Testis (tissue), 3 donors: Measurements from ENCODE around the gene CADM1. TPM values are rescaled to one million over a fixed set of nuclear protein-coding genes. Genes with fewer than 3 reads are reported as not detected.

Source experiments
- DNase-seq: peaks from one replicate; pipeline ENCODE4 v3.0.0-alpha.2; 2019
- H3K27ac ChIP-seq, 2 donors: fragments of 200-600 bp; sonication (generic); one replicate each; pipeline ENCODE4 v1.5.1; 2019
- H3K27me3 ChIP-seq: fragments of 200-600 bp; sonication (generic); one replicate; pipeline ENCODE4 v1.5.1; 2019
- H3K36me3 ChIP-seq: fragments of 200-600 bp; sonication (generic); one replicate; pipeline ENCODE4 v1.5.1; 2017; ENCODE audit warnings: low read depth; ENCODE audit errors: missing control alignments
- H3K4me1 ChIP-seq: fragments of 200-600 bp; sonication (generic); one replicate; pipeline ENCODE4 v1.5.1; 2019
- H3K4me3 ChIP-seq, 2 donors: fragments of 200-600 bp; sonication (generic); one replicate each; pipeline ENCODE4 v1.5.1; 2017 to 2019
- H3K9me3 ChIP-seq: fragments of 200-600 bp; sonication (generic); one replicate; pipeline ENCODE4 v1.5.1; 2017
- POLR2A ChIP-seq: fragments of 450-650 bp; IDR thresholded peaks from one replicate; pipeline ENCODE4 v1.6.1; 2017; ENCODE audit warnings: antibody characterized with exemption, mild to moderate bottlenecking, moderate library complexity
- WGBS, 2 donors: methylation state at CpG; one replicate each; pipeline ENCODE4 v1.1.5; 2018; 5-methylcytosine and 5-hydroxymethylcytosine counted together
- intact Hi-C: fragments of 100-400 bp; cut with DNase I; formaldehyde crosslinking; loops from one replicate; pipeline ENCODE4 v1.15.1; 2023; ENCODE audit warnings: low total_unique reads
- polyA plus RNA-seq: library from polyadenylated mRNA; stranded (reverse); fragments of 350-450 nt; fragmentation: Illumina TruSeq; extraction: RNeasy Lipid Tissue Mini Kit (QIAGEN cat#74804); gene quantifications from one replicate; pipeline ENCODE4 v1.2.3, GENCODE V29; 2014; ENCODE audit warnings: low read depth, low replicate concordance; ENCODE audit not compliant: insufficient read depth
- total RNA-seq, 2 donors: library from RNA; depleted of rRNA; stranded (reverse); fragments of >200 nt; gene quantifications; one replicate each; pipeline ENCODE4 v1.2.3, GENCODE V29; 2016
- TF ChIP-seq, protein P1 (sequence below), 3 experiments: fragments of 450-650 bp in 2 of 3; fragments of 200-600 bp in 1 of 3; sonication (generic) in 1 of 3; IDR thresholded peaks; one replicate each; pipeline ENCODE4 v1.5.1; 2016 to 2019; ENCODE audit warnings: antibody characterized with exemption in 3 of 3, mild to moderate bottlenecking in 2 of 3, moderate library complexity in 1 of 3

Gene CADM1
- total and polyA plus RNA-seq, 3 donors from 2014 or later: 135 to 230 (median 216) TPM

DNA sequence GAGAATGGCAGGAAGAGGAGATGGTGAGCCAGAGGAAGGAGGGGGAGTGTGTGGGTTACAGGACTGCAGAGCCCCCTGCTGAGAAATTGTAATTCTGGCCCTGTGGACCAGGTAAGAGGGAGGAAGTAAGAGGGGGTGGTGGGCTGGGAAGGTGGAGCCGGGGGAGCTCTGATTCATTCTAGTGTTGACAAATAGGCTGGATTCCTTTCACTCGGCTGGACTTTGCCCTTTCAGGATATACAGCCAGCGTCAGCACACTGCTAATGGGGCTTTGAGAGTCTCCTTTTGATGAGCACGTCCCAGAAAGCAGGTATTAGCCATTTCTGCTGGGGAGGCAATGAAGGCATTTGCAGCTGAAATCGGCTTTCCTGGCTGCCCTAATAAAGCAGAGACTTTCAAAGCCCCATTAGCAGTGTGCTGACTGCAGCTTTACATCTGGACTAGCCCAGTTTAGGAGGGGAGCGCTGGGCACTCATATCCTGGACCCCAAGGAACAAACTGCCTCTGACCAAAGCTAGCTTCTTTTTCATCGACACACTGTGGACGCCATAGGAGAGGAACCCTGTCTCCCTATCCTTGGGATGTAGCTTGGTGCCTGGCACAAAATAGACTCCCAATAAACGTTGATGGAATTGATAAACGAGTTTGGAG lies 44.8 kb upstream of the CADM1 start:
- no peak for TF ChIP-seq POLR2A
- TF ChIP-seq, protein P1, sequence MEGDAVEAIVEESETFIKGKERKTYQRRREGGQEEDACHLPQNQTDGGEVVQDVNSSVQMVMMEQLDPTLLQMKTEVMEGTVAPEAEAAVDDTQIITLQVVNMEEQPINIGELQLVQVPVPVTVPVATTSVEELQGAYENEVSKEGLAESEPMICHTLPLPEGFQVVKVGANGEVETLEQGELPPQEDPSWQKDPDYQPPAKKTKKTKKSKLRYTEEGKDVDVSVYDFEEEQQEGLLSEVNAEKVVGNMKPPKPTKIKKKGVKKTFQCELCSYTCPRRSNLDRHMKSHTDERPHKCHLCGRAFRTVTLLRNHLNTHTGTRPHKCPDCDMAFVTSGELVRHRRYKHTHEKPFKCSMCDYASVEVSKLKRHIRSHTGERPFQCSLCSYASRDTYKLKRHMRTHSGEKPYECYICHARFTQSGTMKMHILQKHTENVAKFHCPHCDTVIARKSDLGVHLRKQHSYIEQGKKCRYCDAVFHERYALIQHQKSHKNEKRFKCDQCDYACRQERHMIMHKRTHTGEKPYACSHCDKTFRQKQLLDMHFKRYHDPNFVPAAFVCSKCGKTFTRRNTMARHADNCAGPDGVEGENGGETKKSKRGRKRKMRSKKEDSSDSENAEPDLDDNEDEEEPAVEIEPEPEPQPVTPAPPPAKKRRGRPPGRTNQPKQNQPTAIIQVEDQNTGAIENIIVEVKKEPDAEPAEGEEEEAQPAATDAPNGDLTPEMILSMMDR (IDR thresholded peaks at IDR 0.05): no peak
- no peaks in the 10 kb centered on the region for H3K9me3 ChIP-seq
- intact Hi-C loops: no loop called here
- H3K36me3 ChIP-seq: no peaks in the 10 kb centered on the region
- H3K4me1 ChIP-seq: no peaks in the 10 kb centered on the region
- H3K27ac ChIP-seq: no peak overlapping the region
- no peak overlapping the region for H3K4me3 ChIP-seq
- WGBS, 2 donors: 60% methylated on average over 10 of the region's 10 CpGs
- H3K27me3 ChIP-seq: no peaks in the 10 kb centered on the region
- no peak for DNase-seq

DNA sequence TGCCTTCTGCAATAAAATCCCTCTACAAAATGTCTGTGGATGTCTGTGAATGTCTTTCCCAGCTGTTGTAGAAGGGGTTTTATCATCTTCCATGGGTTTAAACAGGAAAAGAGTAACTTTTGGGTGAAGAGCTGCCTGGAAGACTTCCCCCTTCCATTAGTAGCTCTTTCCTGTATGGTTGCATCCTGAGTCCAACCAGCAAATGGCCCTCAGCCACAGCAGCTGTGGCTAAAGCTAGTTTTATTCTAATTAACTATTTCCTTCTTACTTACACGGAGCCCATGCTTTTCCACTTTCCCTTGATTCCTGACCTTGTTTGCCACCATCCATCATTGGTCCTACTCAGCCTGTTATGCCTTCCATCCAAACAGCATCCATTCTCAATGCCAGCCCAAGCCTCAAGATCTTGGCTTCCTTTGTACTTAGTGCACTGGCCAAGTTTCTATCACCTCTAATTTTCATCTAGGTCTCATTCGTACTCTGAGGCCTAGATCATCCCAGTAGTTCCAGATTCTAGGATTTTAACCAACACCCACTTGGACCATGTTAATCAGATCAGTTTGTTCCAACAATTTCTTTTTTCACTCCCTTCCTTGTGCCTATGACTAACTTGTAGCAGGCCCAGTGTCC lies 41.5 kb upstream of the CADM1 start:
- 73 to 79% methylated on average over 2 of the region's 2 CpGs for WGBS, 2 donors
- Histone ChIP-seq H3K36me3 (no peaks in the 10 kb centered on the region), H3K27me3 (no peaks in the 10 kb centered on the region), H3K4me1 (no peaks in the 10 kb centered on the region), H3K9me3 (no peaks in the 10 kb centered on the region), H3K27ac (no peak overlapping the region), H3K4me3 (no peak overlapping the region)
- intact Hi-C loops: no loop called here
- no peak for TF ChIP-seq POLR2A
- TF ChIP-seq, protein P1 (IDR thresholded peaks at IDR 0.05): no peak
- DNase-seq: no peak

DNA sequence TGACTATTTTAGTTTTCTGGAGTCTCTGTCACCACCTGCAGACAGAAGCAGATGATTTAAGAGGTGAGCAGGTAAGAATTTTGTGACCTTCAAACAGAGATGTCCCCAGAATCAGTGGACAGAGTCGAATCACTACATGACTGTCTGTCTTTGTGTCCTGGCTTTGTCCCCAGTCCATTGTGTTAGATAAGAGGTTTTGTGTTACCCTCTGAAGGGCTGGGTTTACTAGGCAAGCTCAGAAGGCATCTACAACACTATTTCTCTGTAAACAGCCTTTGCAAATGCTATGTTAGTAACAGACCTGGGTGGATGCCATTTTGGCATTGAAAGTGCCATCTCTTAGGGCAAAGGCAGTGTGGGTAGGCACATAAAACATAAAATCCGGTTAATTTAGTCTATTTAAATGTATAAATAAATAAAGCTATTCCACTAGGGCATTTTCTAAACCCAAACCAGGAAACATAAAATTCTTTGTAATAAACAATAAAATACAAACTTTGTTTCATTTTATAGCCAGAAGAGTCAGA lies 40.3 kb upstream of the CADM1 start:
- intact Hi-C loops: no loop called here
- no peaks in the 10 kb centered on the region for H3K4me1 ChIP-seq
- WGBS, 2 donors: 68 to 78% methylated on average over 2 of the region's 2 CpGs
- TF ChIP-seq, protein P1 (IDR thresholded peaks at IDR 0.05): no peak
- no peak for TF ChIP-seq POLR2A
- no peaks in the 10 kb centered on the region for H3K9me3 ChIP-seq
- no peak overlapping the region for H3K27ac ChIP-seq
- no peaks in the 10 kb centered on the region for H3K27me3 ChIP-seq
- no peaks in the 10 kb centered on the region for H3K36me3 ChIP-seq
- no peak for DNase-seq
- no peak overlapping the region for H3K4me3 ChIP-seq

DNA sequence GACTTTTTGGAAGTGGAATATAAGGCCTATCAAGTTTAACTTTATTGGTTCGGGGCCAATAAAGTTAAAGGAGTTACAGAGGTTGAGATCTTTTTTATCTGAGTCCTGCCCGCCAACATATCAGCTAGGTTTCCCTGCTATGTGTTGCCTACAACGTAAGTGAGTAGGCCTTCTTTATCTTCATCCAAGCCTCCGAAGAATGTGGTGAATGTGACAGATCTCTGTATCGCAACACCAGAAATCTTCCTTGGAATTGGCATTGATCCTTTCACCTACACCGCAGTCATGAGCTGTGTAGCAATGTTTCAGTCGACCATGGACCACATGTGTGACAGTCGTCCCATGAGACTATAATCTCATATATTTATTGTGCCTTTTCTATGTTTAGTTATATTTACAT lies 37.3 kb upstream of the CADM1 start:
- no peaks in the 10 kb centered on the region for H3K36me3 ChIP-seq
- no peak for DNase-seq
- H3K27ac ChIP-seq: no peak overlapping the region
- no peaks in the 10 kb centered on the region for H3K4me1 ChIP-seq
- no peak overlapping the region for H3K4me3 ChIP-seq
- no peaks in the 10 kb centered on the region for H3K27me3 ChIP-seq
- no peaks in the 10 kb centered on the region for H3K9me3 ChIP-seq
- no peak for TF ChIP-seq POLR2A
- TF ChIP-seq, protein P1 (IDR thresholded peaks at IDR 0.05): no peak
- WGBS, 2 donors: 88 to 89% methylated on average over 8 of the region's 8 CpGs
- intact Hi-C loops: no loop called here

DNA sequence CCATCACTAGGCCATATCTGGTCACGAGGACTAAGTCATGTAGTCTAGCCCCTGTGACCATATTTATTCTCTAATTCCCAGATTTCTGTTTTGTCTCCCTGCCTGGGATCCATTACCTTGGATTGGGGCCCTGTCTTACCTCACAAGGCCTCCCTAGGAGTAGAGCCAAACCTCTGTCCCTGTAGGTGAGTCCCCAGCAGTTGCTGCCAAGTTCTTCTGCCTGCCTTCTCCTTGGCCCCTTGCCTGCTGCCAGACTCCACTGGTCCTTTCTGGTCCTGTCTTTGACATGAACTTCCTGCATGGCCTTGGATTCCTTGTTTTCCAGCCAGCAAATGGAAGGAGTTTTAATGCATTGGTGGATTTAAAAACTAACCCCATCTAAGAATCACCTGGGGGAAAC lies 35.6 kb upstream of the CADM1 start:
- DNase-seq: no peak
- Histone ChIP-seq H3K4me3 (no peak overlapping the region), H3K27ac (no peak overlapping the region), H3K4me1 (no peaks in the 10 kb centered on the region), H3K27me3 (no peaks in the 10 kb centered on the region), H3K36me3 (no peaks in the 10 kb centered on the region), H3K9me3 (no peaks in the 10 kb centered on the region)
- intact Hi-C loops: no loop called here
- no peak for TF ChIP-seq POLR2A
- TF ChIP-seq, protein P1 (IDR thresholded peaks at IDR 0.05): no peak
- 100% methylated on average over 1 of the region's 1 CpG for WGBS, 2 donors
